Subcutaneous abdominal adipose tissue (tissue), 5 donors: Measurements from ENCODE around the gene CFAP299.

ENCODE experiments used
- H3K27ac ChIP-seq: one replicate; pipeline ENCODE4 v1.7.0; 2013; ENCODE audit warnings: low read depth, mild to moderate bottlenecking, inconsistent platforms, low read length, moderate library complexity
- H3K27me3 ChIP-seq, 5 donors: one replicate each; pipeline ENCODE4 v1.7.0; 2013; ENCODE audit warnings: low read length in 5 of 5, inconsistent platforms in 1 of 5; ENCODE audit not compliant: control insufficient read depth in 5 of 5, insufficient read depth in 4 of 5
- H3K36me3 ChIP-seq, 5 donors: one replicate each; pipeline ENCODE4 v1.7.0; 2013; ENCODE audit warnings: low read length in 5 of 5; ENCODE audit not compliant: control insufficient read depth in 5 of 5, insufficient read depth in 5 of 5
- H3K4me1 ChIP-seq, 5 donors: one replicate each; pipeline ENCODE4 v1.7.0; 2013; ENCODE audit warnings: low read length in 5 of 5, mild to moderate bottlenecking in 3 of 5, moderate library complexity in 1 of 5; ENCODE audit not compliant: control insufficient read depth in 5 of 5, insufficient read depth in 5 of 5
- H3K4me3 ChIP-seq, 5 donors: one replicate each; pipeline ENCODE4 v1.7.0; 2013; ENCODE audit warnings: low read length in 5 of 5, low read depth in 1 of 5
- H3K9ac ChIP-seq, 5 donors: one replicate each; pipeline ENCODE4 v1.7.0; 2013; ENCODE audit warnings: low read length in 5 of 5, mild to moderate bottlenecking in 4 of 5, moderate library complexity in 3 of 5
- H3K9me3 ChIP-seq, 5 donors: one replicate each; pipeline ENCODE4 v1.7.0; 2013; ENCODE audit warnings: low read length in 5 of 5; ENCODE audit not compliant: control insufficient read depth in 5 of 5
- donor health status: healthy.
- donor health status: healthy.
- donor health status: healthy.
- donor health status: healthy.
- donor health status: healthy.

CFAP299 gene

DNA sequence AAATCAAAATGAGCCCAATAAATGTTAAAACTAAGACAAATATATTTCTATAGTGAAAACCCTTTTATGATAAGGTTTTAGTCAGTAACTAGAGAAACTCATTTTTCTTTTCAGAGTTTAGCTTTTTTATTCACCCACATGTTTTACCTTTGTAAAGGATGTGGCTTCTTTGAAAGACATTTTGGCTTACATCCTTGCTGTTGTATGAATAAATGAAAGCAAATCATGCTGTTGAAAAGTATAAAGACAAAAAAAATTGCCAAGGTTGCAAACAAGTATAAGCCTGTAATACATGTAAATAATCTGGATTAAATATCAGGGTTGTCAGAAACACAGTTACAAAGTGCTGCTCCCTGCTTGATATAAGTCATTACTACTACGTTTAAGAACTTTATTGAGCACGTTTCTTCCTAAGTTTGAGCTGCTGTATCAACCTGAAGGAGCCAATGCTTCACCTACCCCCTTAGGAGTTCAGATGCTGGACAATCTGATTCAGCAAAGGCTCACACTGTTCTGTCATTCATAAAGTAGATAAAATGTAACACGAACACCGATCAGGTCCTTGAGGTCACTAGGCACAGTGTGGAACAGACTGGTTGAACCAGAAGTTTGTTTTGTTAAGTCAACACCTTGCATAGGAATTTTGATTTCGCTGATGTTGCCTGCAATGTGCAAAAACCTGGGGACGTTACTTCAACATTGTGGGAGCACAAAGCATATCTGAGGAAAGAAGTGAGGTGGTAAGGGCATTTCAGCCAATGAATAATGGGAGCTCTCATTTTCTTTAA is 373.7 kb downstream of the CFAP299 start:
- Histone ChIP-seq H3K27ac (no peak overlapping the region), H3K9ac (no peak overlapping the region), H3K4me3 (no peak overlapping the region), H3K27me3 (no peaks in the 10 kb centered on the region), H3K4me1 (no peaks in the 10 kb centered on the region), H3K9me3 (no peaks in the 10 kb centered on the region), H3K36me3 (no peaks in the 10 kb centered on the region)

DNA sequence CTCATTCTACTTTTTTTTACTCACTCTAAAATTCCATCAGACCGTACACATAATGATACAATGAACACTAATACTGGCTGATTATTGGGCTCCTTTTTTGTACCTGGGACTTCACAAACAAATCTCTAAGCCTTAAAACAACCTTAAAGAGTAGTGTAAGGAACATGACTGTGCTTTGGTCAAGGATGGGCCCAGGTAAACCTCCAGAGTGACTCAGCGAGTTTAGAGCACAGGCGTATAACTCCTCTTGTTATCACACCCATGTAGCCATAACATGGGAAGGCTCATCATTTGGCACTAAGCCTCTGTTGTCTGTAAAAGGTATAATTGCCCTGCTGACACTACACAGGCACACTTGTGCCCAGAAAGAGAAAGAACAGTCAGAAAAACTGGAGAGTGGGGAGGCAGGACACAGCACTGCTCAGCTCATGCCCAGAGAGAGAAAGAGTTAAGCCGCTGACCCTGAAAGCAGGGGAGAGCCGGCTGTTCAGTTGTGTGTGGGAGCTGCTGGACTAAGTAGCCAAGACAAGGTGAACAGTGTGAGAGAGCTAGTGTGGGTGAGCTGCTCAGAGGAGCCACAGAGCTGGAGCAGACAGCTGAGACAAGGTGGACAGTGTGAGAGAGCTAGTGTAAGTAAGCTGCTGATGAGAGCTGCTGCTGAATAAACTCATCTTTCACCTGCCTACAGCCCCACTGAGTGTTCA is 375.4 kb downstream of the CFAP299 start:
- Histone ChIP-seq H3K4me3 (no peak overlapping the region), H3K36me3 (no peaks in the 10 kb centered on the region), H3K27ac (no peak overlapping the region), H3K9me3 (no peaks in the 10 kb centered on the region), H3K9ac (no peak overlapping the region), H3K4me1 (no peaks in the 10 kb centered on the region), H3K27me3 (no peaks in the 10 kb centered on the region)

DNA sequence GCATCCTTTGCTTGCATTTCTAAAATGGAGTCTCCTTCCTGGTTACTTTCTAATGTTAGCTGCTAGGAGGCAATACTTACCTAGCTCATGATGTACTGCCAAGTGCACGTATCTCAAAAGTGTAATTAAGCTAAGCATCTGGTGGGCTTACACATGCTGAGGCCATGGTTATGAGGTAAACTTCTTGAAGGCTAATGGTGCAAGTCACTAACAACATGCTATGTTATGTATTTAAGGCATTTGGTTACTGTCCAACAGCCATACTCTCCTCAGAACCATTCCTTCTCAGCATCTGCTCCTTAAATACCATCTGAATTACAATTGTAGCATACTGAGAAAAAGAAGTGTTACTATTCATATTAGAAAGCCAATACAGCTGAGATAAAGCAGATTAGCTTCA is 376.4 kb downstream of the CFAP299 start:
- no peaks in the 10 kb centered on the region for H3K4me1 ChIP-seq
- H3K36me3 ChIP-seq: no peaks in the 10 kb centered on the region
- no peaks in the 10 kb centered on the region for H3K9me3 ChIP-seq

DNA sequence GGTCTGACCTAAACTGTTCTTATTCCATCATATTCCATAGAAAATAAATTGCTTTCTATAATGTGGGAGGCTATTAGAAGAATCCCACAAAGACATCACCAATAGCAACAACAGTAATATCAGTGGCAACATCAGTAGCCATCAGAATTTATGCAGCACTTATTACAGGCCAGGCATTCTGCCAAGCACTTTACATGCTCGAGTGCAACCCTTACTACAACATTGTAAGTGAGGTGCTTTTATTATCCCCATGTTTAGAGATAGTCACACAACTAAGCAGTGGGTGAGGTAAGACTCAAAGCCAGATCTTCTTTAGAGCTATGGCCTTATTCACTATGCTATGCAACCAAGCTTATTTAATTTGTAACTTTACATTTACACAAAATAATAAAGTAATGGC is 377.9 kb downstream of the CFAP299 start:
- Histone ChIP-seq H3K4me3 (no peak overlapping the region), H3K27ac (no peak overlapping the region), H3K9me3 (no peaks in the 10 kb centered on the region), H3K4me1 (no peaks in the 10 kb centered on the region), H3K9ac (no peak overlapping the region), H3K36me3 (no peaks in the 10 kb centered on the region), H3K27me3 (no peaks in the 10 kb centered on the region)

More for the DNA sequence above, 376.4 kb downstream of the CFAP299 start:
- H3K27me3 ChIP-seq: no peaks in the 10 kb centered on the region
- no peak overlapping the region for H3K4me3 ChIP-seq
- no peak overlapping the region for H3K9ac ChIP-seq
- no peak overlapping the region for H3K27ac ChIP-seq

DNA sequence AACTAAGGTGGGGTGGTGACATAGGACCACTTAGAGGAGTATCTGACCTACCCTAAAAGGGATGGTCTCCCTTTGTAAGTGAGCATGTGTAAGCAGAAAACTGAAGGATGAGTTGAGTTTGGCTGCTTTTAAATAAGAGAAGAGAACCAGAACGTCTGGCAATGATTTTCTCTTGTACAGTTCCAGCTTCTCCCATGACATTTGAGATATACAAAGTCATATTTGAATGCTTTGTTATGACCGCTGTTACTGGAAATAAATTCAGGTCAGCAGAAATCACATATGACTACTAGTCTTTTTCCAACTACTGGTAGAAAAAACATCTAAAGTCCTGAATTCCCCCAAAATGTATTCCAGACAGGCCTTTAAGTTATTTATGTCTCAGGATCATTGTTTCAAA is 381.7 kb downstream of the CFAP299 start:
- Histone ChIP-seq H3K9me3 (peaks cover 2 to 15% (median 8%) of the 10 kb centered on the region in 5 donors), H3K9ac (no peak overlapping the region), H3K4me3 (no peak overlapping the region), H3K4me1 (no peaks in the 10 kb centered on the region), H3K27ac (no peak overlapping the region), H3K36me3 (no peaks in the 10 kb centered on the region), H3K27me3 (no peaks in the 10 kb centered on the region)

DNA sequence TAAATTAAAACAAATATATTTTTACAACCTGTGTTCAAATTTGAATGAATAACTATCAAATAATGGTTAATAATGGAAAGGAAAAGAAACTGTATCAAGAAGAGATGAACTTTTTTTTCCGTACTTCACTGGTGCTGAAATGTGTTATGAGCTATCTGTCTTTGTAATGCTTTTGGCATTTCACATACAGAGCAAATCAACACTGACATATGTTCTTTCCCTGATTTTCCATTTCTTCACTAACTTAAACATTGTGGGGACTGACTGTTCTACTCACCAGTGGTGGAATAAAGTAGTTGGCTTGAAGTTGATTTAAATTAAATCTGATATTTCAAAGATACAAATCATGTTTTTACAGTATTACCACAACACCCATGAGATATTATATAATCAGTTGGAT is 390.9 kb downstream of the CFAP299 start:
- H3K9ac ChIP-seq: no peak overlapping the region
- peaks cover 0 to 2% (median under 1%) of the 10 kb centered on the region in 5 donors for H3K9me3 ChIP-seq
- H3K4me1 ChIP-seq: no peaks in the 10 kb centered on the region
- H3K36me3 ChIP-seq: no peaks in the 10 kb centered on the region
- no peaks in the 10 kb centered on the region for H3K27me3 ChIP-seq
- no peak overlapping the region for H3K4me3 ChIP-seq
- H3K27ac ChIP-seq: no peak overlapping the region

DNA sequence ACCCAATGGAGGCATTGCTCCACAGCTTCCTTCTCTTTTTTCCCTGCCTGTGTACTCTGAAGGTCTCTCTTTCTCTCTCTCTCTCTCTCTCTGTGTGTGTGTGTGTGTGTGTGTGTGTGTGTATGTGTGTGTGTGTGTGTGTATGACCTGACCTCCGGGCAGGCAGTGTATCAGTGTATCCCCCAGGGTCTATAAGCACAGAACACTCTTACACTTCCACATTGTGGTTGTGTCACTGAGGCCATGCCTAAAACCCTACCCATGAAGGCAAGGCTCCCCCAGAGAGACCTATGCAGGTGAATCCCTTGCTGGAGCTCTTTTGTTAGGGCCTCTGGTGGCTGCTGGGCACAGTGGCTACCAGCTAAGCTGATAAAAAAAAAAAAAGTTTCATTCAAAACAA is 394.6 kb downstream of the CFAP299 start:
- H3K9ac ChIP-seq: no peak overlapping the region
- no peak overlapping the region for H3K4me3 ChIP-seq
- no peaks in the 10 kb centered on the region for H3K27me3 ChIP-seq
- H3K27ac ChIP-seq: no peak overlapping the region
- H3K4me1 ChIP-seq: no peaks in the 10 kb centered on the region
- no peaks in the 10 kb centered on the region for H3K9me3 ChIP-seq
- H3K36me3 ChIP-seq: no peaks in the 10 kb centered on the region

DNA sequence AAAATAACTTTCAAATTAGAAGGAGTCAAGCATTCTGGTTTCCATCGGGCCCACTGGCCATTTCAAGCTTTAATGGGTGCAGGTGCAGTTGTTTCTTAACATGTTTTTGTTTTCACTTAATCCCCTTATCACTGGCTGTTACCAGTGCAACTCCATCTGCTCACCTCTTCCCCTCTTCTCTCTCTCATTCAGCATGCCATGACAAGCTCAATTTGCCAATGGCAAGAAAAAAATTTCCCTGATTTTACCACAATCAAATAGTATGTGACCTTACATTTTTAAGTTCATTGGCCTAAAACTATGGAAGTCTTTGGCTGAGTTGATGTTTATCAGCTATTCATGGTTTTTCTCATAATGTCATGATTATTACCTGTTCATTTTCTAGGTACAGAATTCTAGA is 395.9 kb downstream of the CFAP299 start:
- no peaks in the 10 kb centered on the region for H3K36me3 ChIP-seq
- no peaks in the 10 kb centered on the region for H3K4me1 ChIP-seq
- H3K27ac ChIP-seq: no peak overlapping the region
- H3K9me3 ChIP-seq: no peaks in the 10 kb centered on the region
- H3K4me3 ChIP-seq: no peak overlapping the region
- no peak overlapping the region for H3K9ac ChIP-seq
- H3K27me3 ChIP-seq: no peaks in the 10 kb centered on the region

DNA sequence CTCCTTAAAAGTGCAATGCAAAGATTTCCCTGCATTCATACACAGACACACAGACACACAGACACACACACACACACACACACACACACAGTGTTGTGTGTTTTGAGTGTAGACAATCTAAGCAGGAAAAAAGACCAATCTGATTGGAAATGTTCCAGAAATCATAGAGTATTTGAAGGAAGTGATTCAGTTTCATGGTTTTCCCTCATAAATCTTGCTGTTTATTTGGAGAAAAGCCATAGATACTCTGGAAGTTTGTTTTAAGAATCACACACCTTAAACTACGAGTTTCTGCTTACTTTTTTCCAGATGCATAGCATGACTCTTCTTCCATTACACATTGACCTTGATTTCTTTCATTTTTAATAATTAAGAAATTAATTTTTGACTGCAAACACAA is 396.5 kb downstream of the CFAP299 start:
- Histone ChIP-seq H3K4me1 (no peaks in the 10 kb centered on the region), H3K36me3 (no peaks in the 10 kb centered on the region), H3K4me3 (no peak overlapping the region), H3K9me3 (no peaks in the 10 kb centered on the region), H3K27ac (no peak overlapping the region), H3K27me3 (no peaks in the 10 kb centered on the region), H3K9ac (no peak overlapping the region)

DNA sequence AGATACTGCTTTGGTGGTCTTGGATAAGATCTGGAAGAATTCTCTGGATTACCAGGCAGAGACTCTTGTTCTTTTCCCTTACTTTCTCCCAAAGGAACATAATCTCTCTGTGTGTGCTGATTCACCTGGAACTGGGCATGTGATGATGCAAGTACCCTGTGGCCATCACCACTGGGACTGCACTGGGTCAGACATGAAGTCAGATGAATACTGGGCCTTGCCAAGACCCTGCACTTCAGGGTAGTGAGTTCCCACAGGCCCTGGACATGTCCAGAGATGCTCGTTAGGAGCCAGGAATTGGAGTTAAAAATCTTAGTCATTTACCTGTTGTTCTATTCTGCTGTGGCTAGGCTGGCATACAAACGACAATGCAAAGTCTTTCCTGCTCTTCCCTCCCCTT is 404.8 kb downstream of the CFAP299 start:
- Histone ChIP-seq H3K4me1 (no peaks in the 10 kb centered on the region), H3K9ac (no peak overlapping the region), H3K9me3 (peaks cover 0 to 11% (median 0%) of the 10 kb centered on the region in 5 donors), H3K27ac (no peak overlapping the region), H3K4me3 (no peak overlapping the region), H3K36me3 (no peaks in the 10 kb centered on the region), H3K27me3 (no peaks in the 10 kb centered on the region)
